Neuron (in vitro differentiated cells): Measurements from ENCODE around the gene ADD2.

Experiments used
- H2AFZ ChIP-seq: one replicate; pipeline ENCODE4 v1.6.1; 2013; ENCODE audit warnings: low read depth, mild to moderate bottlenecking, inconsistent platforms, low read length, moderate library complexity
- H3K27me3 ChIP-seq: one replicate; pipeline ENCODE4 v1.6.1; 2013; ENCODE audit warnings: low read length; ENCODE audit not compliant: insufficient read depth
- H3K36me3 ChIP-seq: one replicate; pipeline ENCODE4 v1.6.1; 2013; ENCODE audit warnings: low read length; ENCODE audit not compliant: insufficient read depth
- H3K4me1 ChIP-seq: one replicate; pipeline ENCODE4 v1.6.1; 2013; ENCODE audit warnings: low read length; ENCODE audit not compliant: insufficient read depth
- H3K4me3 ChIP-seq: 2 replicates; pipeline ENCODE4 v1.5.1; 2013; ENCODE audit warnings: mild to moderate bottlenecking, low read length, moderate library complexity
- H3K9me3 ChIP-seq: one replicate; pipeline ENCODE4 v1.6.1; 2013; ENCODE audit warnings: low read length

The ADD2 gene

DNA sequence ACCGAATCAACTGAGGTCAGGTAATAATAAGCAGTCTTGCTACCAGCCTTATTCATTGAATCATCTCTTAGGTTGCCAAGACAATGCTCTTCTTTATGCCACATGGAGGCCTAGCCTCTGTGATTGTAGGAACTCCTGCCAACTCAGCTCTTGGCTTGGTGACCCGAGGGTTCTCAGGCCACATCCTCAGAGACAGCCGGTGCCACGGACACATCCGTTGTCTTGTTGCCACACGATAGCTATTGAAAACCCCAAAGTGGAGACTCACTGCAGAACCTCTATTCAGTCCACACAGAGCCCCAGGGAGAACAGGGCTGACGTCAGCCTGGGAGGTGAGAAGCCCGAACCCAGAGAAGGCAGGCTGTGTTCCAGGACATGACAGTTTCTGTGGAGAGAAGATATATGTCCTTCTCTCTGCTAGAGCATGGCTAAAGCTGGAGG, 160.9 kb downstream of the ADD2 start:
- H3K36me3 ChIP-seq, result no peaks in the 10 kb centered on the region
- H3K27me3 ChIP-seq, result peaks cover 3% of the 10 kb centered on the region
- peaks cover 3% of the 10 kb centered on the region for H3K4me1 ChIP-seq
- H2AFZ ChIP-seq, result no peak overlapping the region
- no peak overlapping the region for H3K4me3 ChIP-seq
- H3K9me3 ChIP-seq, result no peaks in the 10 kb centered on the region
